RWPE1 (cell line): Measurements from ENCODE around the gene GFRA1.

ENCODE experiments used
- CTCF ChIA-PET: fragments of 350-600 bp; sonication (Branson Sonifier 250); formaldehyde crosslinking; extraction: SDS; loops from one replicate; lab custom pipeline; 2021; lab: Yijun Ruan, JAX
- POLR2A ChIA-PET: fragments of 400-600 bp; formaldehyde crosslinking; extraction: SDS; loops from one replicate; lab custom pipeline; 2020; ENCODE audit warnings: antibody characterized with exemption; ENCODE audit not compliant: low non-redundant PET; lab: Yijun Ruan, JAX
- DNase-seq: peaks from one replicate; pipeline ENCODE4 v3.0.0; 2012; ENCODE audit warnings: low spot score
- H3K27ac ChIP-seq: fragments of 450-650 bp; 2 replicates; pipeline ENCODE4 v1.5.1; 2017
- TF ChIP-seq, protein P1 (sequence below): fragments of 450-650 bp; conservative IDR thresholded peaks from 2 replicates; pipeline ENCODE4 v1.5.1; 2017; ENCODE audit warnings: low read depth, mild to moderate bottlenecking

Gene GFRA1

DNA sequence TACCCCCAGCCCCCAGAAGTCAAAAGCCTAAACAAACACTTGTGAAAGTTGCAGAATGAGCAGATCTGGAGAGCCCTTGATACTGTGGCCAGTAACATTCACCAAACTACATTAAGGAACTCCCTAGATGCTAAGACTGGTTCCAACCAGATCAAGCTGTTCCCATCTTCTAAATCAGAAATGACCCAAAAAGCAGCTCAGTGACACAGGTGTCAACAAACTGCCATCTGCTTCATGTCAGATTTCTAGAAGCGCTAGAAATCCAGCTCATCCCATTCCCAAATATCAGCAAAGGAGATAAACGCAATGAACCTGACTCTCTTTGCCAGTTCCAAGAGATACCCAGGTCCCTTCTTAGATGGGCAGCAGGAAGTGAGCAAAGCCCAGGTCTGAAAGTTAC lies 90.6 kb downstream of the GFRA1 start:
- no peak for DNase-seq
- ChIA-PET CTCF (no interaction called here), POLR2A (no interaction called here)
- H3K27ac ChIP-seq = no peak overlapping the region
- TF ChIP-seq, protein P1, sequence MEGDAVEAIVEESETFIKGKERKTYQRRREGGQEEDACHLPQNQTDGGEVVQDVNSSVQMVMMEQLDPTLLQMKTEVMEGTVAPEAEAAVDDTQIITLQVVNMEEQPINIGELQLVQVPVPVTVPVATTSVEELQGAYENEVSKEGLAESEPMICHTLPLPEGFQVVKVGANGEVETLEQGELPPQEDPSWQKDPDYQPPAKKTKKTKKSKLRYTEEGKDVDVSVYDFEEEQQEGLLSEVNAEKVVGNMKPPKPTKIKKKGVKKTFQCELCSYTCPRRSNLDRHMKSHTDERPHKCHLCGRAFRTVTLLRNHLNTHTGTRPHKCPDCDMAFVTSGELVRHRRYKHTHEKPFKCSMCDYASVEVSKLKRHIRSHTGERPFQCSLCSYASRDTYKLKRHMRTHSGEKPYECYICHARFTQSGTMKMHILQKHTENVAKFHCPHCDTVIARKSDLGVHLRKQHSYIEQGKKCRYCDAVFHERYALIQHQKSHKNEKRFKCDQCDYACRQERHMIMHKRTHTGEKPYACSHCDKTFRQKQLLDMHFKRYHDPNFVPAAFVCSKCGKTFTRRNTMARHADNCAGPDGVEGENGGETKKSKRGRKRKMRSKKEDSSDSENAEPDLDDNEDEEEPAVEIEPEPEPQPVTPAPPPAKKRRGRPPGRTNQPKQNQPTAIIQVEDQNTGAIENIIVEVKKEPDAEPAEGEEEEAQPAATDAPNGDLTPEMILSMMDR = no peak

DNA sequence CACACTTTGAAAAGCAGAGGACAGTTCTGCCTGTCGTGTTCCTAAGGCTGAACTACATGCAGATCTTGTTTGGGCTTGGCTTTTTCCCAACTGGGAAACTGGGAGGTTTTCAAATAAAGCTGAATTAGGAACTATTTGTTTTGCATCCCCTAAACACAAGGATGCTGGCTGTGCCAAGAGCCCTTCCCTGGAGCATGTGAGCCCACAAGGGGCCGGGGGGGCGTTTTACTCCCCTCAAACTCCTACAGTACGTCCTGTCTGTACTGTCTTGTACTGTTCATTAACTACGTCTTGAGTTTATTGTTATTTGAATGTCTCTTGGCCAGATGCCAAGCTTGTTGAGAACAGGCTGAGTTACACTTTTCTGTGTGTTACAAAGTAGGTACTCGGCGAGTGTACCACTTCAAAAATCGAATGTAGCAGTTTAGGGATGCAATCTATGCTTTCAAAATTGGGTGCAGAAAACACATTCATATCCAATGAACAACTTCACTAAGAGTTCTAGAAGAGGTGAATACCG lies 94.9 kb downstream of the GFRA1 start:
- ChIA-PET POLR2A (no interaction called here), CTCF (no interaction called here)
- no peak for DNase-seq
- no peak overlapping the region for H3K27ac ChIP-seq
- TF ChIP-seq, protein P1 = no peak

DNA sequence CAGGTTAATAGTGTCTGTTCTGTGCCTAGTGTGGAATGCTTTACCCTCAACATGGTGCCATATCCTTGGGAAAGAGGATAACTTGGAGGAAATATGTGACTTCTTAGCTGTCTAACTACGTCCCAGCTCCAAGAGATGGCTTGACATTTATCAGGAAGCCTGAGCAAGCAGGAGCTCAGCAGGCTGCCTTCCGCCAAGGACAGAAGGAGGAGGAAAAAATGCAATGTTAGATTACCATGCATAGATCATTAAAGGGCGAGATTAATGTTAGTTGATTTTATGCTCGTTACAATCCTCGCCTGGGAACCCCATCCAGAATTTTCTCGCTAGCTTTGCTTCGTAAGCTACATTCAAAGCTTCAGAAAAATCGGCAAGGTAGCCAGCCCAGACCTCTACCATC lies 97.8 kb downstream of the GFRA1 start:
- POLR2A ChIA-PET = no interaction called here
- no peak for DNase-seq
- TF ChIP-seq, protein P1 = no peak
- no peak overlapping the region for H3K27ac ChIP-seq
- CTCF ChIA-PET = interaction anchor here (0.7 to 1.0 kb wide), 3 partner anchors 8 to 13 kb away, joined by 3 to 4 read pairs (median 3); no protein-coding TSS in a partner anchor

DNA sequence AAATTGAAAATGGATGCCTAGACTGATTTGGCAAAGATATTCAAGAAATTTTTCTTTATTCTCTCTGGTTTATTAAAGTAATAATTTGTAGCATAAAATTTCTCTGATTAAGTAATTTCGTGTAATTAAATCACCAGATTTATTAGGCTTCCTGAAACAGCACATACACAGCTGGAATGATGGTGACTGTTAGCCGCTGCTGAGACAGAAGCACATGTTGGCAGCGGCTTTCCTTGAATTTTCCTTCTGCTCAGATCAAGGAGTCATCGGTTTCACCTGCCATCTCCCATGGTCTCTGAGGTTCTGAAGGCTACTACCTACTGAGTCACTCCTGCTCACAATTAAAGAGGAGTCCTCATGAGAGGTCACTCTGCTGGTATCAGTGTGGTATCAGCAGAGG lies 101.5 kb downstream of the GFRA1 start:
- TF ChIP-seq, protein P1 = no peak
- CTCF ChIA-PET = no interaction called here
- H3K27ac ChIP-seq = no peak overlapping the region
- POLR2A ChIA-PET = no interaction called here
- DNase-seq = no peak

DNA sequence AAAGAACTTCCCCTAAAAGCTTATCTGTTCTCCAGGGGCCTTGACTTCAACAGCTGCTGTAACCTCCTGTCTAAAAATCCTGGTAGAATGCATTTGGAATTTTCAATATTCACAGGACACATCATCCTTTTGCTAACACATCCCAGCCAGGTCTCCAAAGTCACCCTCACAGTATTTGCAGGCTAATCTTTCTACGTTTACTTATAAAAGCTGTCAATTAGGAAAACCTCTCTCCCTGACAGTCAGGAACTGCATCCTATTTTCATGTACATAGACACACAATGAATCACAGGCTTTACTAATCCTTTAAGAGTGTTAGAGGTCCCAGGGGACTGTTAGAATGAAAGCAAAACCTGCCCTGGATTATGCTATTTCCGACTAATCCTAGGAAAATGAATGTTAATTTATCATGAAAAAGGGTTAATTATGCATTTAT lies 102.2 kb downstream of the GFRA1 start:
- DNase-seq = no peak
- POLR2A ChIA-PET = no interaction called here
- CTCF ChIA-PET = interaction anchor here (0.6 to 0.8 kb wide), 2 partner anchors 202 to 734 kb away, joined by 3 read pairs; no protein-coding TSS in a partner anchor
- no peak overlapping the region for H3K27ac ChIP-seq
- TF ChIP-seq, protein P1 = no peak

DNA sequence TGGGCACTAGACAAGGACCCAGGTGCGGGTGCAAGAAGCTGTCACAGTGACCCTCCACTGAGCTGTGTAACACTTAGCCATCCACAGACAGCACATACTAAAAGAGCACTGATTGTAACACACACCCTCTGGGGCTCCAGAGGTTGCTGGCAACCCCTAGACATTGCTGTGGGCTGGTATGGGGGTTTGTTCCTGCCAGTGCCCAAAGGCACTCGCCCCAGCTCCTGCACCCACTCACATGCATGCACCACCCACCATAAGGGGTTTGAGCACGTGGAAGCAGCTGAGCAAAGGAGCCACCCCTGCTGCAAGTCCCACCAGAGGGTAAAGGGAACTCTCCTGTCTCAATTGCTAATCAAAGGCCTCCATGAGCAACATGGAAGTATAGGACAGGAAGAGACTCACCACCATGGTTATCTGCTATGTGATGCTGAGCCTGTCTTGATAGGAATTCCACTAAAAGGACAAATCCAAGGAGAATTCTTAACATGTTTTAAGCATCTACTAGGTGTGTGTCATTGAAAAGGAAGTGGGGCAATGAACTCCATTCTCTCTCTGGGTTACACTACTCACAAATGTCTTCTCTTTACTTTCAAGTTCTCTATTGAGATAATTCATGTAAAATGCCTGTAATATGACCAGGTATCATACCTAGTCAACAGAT lies 103.1 kb downstream of the GFRA1 start:
- DNase-seq = no peak
- ChIA-PET POLR2A (no interaction called here), CTCF (interaction anchor here (0.8 to 0.9 kb wide), 2 partner anchors 14 to 734 kb away, joined by 3 read pairs; no protein-coding TSS in a partner anchor)
- H3K27ac ChIP-seq = no peak overlapping the region
- TF ChIP-seq, protein P1 = no peak
